HG03439 (cell line): ENCODE data around the gene B4GALT4.
"Not testable (repeated sequence)": the region's sequence is repeated elsewhere in the genome, so short reads cannot be mapped to it uniquely, and the experiment has no call there.

Experiments used
- ATAC-seq: cut with Tn5 transposase; IDR thresholded peaks from one replicate; pipeline ENCODE4 v1.9.1; 2021; ENCODE audit warnings: mild to moderate bottlenecking, moderate library complexity; ENCODE audit not compliant: unreplicated experiment

Gene B4GALT4

DNA sequence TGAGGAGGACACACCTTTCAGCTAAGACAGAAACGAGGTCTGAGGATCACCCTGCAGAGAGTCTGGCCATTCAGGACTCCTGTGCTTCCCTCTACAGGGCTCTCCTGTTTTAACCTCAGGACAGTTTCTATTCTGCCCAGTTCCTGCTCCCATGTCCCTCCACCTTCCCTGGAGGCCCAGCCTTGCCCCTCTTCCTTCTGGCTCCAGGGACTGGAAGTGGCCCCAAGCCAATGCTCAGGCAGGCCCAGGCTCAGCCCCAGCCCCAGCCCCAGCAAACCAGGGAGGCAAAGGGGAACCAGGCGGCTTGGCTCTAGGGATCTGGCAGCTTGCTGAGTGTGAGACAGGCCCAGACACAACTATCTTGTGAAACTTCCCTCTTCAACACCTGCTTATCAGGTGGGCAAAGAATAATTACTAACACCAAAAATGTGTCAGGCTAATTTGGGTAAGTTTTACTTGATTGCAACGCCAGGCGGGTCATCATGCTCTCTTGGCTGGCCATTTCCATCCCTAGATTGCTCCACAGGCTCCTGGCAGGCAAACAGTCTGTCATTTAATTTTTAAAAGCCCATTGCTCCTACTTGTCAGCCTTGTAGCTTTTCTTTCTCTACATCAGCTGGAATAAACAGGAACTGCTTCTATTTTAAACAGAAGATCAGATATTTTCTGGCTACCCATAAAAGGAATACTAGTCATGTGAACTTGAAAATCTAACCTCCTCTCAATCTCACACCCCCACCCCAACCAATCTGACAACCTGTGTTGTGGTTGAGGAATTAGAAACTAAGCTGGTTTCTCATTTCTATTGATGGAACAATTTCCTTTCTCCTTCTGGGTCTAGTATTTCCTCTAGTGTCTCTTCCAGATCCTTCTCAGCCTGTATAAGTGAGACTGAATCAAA, 33.8 kb downstream of the B4GALT4 start:
- ATAC-seq, result no peak

DNA sequence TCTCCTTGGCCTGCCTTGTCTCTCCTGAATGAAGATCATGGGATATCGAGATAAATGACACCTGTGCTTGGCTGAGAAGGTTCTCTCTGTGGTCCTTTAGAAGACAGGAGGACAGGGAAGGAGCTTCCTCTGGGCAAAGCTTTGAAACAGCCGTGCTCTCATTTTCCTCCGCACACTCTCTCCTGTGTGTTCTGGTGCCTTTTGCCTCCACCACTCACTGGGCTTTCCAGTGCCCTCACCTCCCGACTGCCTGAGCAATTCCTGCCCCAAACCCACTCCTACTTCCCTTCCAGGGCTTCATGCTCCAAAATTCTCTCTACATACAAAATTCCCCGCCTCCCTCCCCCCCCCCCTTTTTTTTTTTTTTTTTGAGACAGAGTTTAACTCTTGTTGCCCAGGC, 35.0 kb downstream of the B4GALT4 start:
- no peak for ATAC-seq

DNA sequence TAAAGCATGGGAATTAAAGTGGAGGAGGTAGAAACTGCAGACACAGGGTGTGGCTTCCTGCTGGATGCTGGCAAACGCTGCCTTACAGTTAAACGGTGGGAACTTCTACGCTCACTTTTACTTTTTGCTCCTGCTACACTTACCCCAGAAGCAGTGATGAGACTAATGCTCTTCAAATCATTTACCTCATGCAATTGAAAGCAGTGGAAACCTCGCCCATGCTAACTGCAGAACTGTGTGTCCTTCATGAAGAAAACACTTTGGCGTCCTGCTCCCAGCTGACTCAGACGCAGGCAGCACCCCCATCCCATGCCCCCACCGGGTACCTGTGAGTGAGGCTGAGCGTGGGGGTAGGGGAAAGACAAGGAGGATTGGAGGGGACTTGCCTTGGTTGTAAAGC, 35.5 kb downstream of the B4GALT4 start:
- ATAC-seq, result no peak

DNA sequence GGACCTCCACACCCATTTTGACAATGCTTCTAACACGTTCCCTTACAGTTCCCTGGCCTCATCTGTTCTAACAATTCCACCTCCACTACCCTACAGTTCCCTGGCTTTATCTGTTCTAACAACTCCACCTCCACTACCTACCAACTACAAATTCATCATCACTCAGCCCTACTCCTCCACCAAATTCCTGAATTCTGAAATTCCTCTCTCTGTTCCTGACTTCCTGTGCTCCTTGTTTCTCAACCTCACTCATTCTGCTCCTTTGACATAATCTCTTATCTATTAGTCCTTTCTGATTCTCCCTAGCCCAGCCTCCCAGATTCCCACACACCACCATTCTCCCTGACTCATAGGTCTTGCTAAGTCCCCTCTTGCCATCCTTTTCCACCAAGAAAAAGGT, 44.8 kb downstream of the B4GALT4 start:
- no peak for ATAC-seq

DNA sequence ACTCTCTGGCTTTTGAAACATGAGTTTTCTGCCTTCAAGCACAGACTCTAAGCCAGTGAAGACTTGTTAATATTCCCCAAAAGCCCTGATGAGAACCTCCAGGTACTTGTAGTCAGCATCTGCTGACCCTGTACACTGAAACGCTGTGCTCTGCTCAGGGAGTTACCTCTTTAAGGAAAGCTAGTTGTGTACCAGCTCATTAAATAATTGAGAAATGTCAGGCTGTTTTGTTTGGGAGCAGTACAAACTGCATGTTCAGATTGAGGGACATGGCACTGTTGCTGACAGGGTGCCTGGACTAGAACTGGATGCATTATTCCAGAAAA, 45.6 kb downstream of the B4GALT4 start:
- no peak for ATAC-seq

DNA sequence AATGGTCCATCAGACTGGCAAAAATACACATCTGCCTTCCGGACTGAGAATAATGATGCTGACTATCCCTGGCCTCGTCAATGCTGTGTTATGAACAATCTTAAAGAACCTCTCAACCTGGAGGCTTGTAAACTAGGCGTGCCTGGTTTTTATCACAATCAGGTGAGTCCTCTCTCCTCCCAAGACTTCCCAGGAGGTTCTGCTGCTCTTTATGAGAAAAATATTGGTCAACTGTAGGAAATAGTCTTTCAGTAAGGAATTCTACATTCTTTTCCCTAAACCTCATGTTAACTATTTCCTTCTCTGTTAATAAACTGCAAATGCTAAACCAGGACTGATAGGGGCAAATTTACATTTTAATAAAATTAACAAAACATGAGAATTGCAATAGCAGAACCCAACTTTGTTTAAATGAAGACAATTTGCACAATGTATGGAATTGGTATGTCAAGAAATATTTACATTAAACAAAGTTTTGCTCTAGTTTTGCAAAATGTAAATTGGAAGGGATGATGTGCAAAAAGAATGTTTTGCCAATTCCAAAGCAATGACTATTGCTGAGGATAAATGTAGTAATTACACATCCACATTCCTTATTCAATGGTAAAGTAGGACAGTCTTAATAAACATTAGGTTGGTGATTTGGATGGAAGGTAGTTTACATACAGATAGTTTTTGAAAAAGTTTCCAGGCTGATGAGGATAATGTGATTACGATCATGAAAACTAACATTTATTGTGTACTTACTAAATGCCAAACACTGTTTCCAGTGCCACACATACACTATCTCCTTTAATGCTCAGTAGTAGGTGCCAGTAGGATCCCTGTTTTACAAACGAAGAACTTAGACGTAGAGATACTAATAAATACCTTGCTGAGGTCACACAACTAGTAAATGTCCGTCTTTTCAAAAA, 46.2 kb downstream of the B4GALT4 start:
- no peak for ATAC-seq

DNA sequence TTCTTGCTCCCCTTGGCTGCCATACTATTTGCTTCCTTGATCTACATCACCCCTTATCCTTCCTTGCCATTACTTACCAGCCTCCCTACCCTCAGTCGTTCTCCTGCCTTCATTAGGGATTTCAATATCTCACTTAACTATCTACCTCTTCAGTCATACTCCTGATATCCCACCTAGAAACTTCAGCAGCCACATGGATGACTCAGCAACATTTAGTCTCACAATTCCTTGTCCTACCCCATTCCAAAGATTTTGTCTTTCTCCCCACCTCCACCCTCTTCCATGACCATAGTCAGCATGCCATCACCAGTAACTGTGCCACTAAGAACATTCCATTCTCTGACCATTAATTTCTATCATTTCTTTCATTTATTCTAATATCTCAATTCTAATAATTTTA, 48.9 kb downstream of the B4GALT4 start:
- no peak for ATAC-seq

DNA sequence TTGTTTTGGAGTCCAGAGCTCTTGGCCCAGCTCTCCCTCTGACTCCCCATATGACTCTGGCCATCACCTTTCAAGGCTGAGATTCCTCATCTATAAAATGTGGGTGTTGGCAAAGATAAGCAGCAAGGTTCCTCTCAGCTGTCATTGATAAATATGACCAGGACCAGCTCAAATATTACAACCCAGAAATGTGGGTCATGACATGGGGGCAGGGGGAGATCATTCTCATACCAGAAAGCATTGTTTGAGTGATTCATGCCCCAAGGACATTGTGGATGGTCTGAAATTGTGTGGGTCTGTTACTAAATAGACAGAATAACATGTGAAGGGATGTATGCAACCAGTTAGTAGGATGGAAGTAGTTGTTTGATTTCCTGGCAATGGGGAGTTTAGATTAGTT, 53.4 kb downstream of the B4GALT4 start:
- ATAC-seq, result no peak

DNA sequence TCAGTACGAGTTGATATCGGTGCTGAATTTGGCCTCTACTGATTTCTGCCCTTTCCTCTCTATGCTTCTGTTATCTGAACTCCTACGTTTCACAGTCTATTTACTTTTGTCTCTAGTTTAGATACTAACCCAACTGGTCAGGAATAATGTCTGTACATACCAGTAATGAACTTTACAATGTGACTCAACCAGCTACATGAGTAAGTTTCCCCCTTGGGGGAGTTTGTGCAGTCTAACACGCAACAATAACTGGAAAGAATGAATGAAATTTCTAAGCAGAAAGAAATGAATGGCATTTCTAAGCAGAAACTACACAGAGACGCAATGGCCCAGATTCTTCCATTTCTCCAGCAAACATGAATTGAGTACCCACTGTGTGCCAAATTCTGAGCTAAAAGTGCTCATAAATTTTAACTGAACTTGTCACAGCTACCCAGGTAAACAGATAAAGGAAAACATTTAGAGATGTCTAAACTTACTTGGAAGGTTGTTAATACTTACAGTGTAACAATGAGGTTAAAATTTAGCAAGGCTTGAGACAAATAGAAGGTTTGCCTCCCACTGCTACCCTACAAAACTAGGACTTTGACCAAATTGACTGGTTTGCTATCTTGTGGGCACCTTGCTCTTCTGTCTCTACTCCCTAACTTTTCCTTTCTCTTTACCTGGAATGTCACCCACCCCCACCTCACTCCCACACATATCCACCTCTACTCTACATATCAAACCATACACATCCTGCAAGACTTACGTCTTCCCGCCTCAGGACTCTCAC, 55.7 kb downstream of the B4GALT4 start:
- no peak for ATAC-seq

DNA sequence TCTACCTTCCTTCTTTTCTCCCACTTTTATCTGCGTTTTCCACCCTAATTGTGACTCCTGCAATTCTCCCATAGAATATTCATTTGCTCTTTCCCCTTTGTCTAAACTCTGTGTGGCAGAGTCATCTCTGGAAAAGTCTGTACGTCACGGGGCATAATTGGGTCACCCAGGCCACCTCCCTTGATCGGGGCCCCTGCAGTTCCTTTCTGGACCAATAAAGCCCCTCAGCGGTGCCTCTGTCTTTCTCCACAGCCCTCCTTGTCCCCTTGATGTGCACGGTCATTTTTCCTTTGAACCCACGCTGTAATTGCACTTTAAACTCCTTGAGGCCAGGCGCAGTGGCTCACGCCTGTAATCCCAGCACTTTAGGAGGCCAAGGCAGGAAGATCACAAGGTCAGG, 56.6 kb downstream of the B4GALT4 start:
- no peak for ATAC-seq

DNA sequence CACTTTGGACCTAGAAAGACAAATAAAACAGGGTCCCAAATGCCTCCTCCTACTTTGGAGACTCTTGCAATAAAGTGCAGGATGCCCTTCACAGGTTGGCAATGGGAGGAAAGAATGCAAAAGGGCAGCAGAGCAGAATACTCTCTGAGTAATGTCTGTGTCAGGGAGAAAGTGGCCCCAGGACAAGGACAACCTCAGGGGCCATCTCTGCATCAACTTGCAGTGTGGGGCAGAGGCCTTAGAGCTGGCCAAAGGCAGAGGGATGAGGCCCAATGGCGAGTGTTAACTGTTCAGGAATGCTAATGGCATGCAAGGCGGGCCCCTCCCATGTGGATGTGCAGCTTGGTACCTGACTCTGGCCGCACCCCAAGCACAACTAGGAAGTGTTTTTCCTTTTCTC, 58.9 kb downstream of the B4GALT4 start:
- ATAC-seq, result no peak

DNA sequence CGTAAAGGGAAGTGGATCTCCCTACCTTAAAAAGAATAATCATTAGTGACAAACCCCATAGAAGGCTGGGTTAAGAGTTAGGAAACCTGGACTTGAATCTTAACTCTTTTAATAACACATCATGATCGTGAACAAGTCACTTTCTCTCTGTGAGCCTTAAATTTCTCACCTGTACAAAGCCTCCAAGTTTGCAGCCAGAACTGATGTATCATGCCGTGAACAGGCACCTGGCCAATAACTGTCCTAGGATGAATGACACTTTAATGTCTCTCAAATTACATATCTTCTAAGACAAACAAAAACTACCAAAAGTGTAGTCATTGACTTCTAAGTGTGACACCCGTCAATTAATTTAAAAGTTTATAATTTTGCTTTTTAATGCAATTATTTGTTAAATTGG, 63.4 kb downstream of the B4GALT4 start:
- no peak for ATAC-seq

DNA sequence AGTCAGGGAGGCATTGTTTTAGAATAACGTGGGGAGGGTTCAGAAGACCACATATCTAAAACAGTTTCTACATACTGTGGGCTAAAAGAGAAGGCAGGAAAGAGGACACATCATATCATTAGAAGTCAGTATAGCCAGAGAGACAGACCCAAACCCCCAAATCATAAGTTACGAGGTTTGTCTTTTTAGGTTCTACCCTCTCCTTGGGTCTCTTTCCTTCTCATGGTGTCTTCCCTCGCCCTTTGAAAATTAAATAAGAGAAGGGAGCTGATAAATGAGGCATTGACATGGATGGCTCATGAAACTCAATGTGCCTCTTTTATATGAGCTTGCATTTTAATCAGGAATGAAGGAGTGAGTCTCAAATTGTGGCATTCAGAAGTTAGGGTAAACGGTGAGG, 63.9 kb downstream of the B4GALT4 start:
- no peak for ATAC-seq

DNA sequence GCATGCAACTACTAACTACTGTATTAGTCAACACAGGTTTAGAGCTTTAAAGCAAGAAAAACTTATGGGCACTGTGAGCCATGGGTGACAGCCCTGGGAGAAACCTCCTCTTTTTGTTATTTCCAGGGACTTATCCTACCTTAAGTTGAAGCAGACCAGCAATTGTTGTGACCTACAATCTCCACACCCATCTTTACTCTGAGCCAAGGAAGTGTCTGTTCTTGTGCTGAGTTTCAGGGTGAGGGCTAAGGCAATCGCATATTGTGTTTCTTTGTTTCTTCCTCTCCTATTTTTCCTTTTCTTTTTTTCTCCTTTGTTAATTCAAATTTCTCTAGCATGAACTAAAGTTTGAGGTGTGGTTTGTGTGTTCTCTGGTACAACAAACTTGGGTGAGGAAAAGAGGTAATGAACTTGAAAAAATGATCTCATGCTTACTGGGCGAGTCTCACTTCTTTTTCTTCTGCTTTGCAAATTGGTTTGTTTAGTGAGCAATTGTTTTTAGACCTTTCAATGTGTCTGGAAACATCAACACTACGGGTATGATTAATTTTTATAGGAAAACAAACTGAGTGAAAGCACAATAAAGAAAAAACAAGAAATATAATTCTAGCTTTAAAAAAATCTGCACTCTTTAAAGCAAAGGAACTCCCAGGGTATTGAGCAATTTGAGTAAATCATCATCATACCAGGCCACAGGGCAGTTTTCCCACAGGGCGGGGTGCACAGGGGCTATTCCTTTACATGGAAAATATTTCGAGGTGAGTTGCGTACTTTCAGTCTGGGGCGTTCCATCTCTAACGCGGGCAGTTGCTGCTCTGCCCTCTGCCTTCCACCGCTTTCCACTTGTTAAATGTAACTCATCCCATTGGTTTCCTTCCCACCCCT, 64.6 kb downstream of the B4GALT4 start:
- ATAC-seq, result no peak

DNA sequence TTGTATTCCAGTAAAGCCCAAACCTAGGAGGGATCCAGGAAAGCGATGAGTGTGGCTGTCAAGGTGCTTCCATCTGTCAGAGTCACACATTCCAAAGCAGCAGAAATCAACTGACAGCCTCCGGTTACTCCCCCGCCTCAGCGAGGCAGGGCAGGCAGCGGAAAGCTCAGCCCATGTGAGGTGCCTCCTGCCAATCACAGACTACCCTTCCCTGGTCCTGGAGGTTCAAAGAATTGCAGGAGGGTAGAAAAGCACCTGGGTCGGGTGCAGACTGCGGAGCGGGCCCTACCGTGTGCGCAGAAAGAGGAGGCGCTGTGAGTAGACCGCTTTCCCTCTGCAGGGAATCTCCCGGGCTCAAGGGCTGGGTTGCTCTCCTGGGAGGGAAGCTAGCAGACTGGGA, 67.4 kb downstream of the B4GALT4 start, which contains the start of gene UPK1B:
Gene UPK1B (plus strand): TSS at position 274 of the 400 bp plus-strand sequence. CDS start 13,144 bp downstream, outside the sequence.
- no peak for ATAC-seq

DNA sequence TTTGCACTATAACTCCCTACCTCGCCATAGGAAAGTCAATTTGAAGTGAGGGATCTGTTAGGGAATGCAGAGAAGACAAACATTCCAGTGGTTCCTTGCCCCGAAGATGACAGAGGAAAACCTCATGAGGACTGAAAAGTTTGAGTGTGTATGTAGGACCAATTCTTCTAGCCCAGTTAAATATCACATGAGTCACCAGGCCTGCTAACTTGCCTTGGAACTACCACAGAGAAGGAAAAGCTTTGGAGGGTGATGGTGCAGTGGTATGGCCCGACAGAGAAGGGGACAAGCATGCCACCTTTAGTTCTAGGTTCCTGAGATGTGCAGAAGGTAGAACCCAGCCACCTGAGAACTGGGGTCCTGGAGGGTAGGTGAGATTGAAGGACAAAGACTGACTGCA, 69.9 kb downstream of the B4GALT4 start:
- ATAC-seq, result no peak

DNA sequence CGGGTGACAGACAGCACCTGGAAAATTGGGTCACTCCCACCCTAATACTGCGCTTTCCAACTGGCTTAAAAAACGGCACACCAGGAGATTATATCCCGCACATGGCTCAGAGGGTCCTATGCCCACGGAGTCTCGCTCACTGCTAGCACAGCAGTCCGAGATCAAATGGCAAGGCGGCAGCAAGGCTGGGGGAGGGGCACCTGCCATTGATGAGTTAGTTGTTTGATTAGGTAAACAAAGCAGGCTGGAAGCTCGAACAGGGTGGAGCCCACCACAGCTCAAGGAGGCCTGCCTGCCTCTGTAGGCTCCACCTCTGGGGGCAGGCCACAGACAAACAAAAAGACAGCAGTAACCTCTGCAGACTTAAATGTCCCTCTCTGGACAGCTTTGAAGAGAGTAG, 75.9 kb downstream of the B4GALT4 start:
- not testable (repeated sequence) for ATAC-seq
